OCI-LY3 (cell line): ENCODE results near the gene YIPF6.
A peak's percentile ranks its signal among the peaks of the same experiment; 100 is the strongest.

Experiments
- H2AFZ ChIP-seq: fragments of 200-600, 300-600 bp; shearing (Covaris generic); 2 replicates; pipeline ENCODE4 v1.6.0; 2014; ENCODE audit warnings: antibody characterized with exemption, low read depth, low read length
- H3K27ac ChIP-seq: fragments of 200-600, 300-600 bp; sonication (generic); 2 replicates; pipeline ENCODE4 v1.5.1; 2014; ENCODE audit warnings: mild to moderate bottlenecking, low read length, moderate library complexity, mixed read lengths
- H3K27me3 ChIP-seq: fragments of 200-600, 300-600 bp; sonication (generic); 2 replicates; pipeline ENCODE4 v1.6.1; 2014; ENCODE audit warnings: low read depth, low read length, mixed read lengths
- H3K36me3 ChIP-seq: fragments of 200-600, 300-600 bp; sonication (generic); replicated peaks from 2 replicates; pipeline ENCODE3; 2014; ENCODE audit warnings: low read depth, low read length, mixed read lengths
- H3K4me1 ChIP-seq: fragments of 300-600, 200-600 bp; sonication (generic); 2 replicates; pipeline ENCODE4 v1.6.1; 2014; ENCODE audit warnings: low read length, mixed read lengths
- H3K4me2 ChIP-seq: fragments of 200-600, 300-600 bp; sonication (generic); 2 replicates; pipeline ENCODE4 v1.6.1; 2014; ENCODE audit warnings: low read length, mixed read lengths
- H3K4me3 ChIP-seq: fragments of 300-600, 200-600 bp; sonication (generic); 2 replicates; pipeline ENCODE4 v1.5.1; 2014; ENCODE audit warnings: antibody characterized with exemption, mild to moderate bottlenecking, low read length, moderate library complexity
- H3K79me2 ChIP-seq: fragments of 300-600, 200-600 bp; shearing (Covaris generic); 2 replicates; pipeline ENCODE4 v1.6.1; 2014; ENCODE audit warnings: mild to moderate bottlenecking, low read length, mixed read lengths
- H3K9ac ChIP-seq: fragments of 300-600, 200-600 bp; shearing (Covaris generic); 2 replicates; pipeline ENCODE4 v1.6.0; 2014; ENCODE audit warnings: mild to moderate bottlenecking, low read length, moderate library complexity
- H3K9me3 ChIP-seq: fragments of 200-600, 300-600 bp; shearing (Covaris generic); 2 replicates; pipeline ENCODE4 v1.6.1; 2014; ENCODE audit warnings: low read length, mixed read lengths; ENCODE audit not compliant: insufficient read depth
- H4K20me1 ChIP-seq: fragments of 200-600, 300-600 bp; sonication (generic); 2 replicates; pipeline ENCODE4 v1.6.1; 2016; ENCODE audit warnings: low read length, mixed read lengths; ENCODE audit not compliant: insufficient read depth
- CTCF ChIP-seq: fragments of 200-600, 300-600 bp; sonication (generic); IDR thresholded peaks from 2 replicates; pipeline ENCODE4 v1.5.1; 2014; ENCODE audit warnings: antibody characterized with exemption, low read length, low read depth
- EZH2phosphoT487 ChIP-seq: fragments of 200-600 bp; shearing (Covaris generic); IDR thresholded peaks from 2 replicates; pipeline ENCODE4 v1.6.1; 2018; ENCODE audit warnings: antibody characterized with exemption, mixed run types, low read depth

YIPF6 gene

GRCh38 chrX:68498044-68498507, 775 bp upstream of the YIPF6 start:
- Histone ChIP-seq H3K9ac (peak overlapping the region; percentile 91), H3K4me1 (peaks cover 5% of the 10 kb centered on the region), H4K20me1 (no peaks in the 10 kb centered on the region), H2AFZ (peak overlapping the region; percentile 92), H3K4me2 (peak overlapping the region; percentile 97), H3K9me3 (no peaks in the 10 kb centered on the region), H3K36me3 (no peaks in the 10 kb centered on the region), H3K27ac (peak overlapping the region; percentile 57), H3K27me3 (no peaks in the 10 kb centered on the region), H3K4me3 (peak overlapping the region; percentile 99), H3K79me2 (peaks cover 51% of the 10 kb centered on the region)
- TF ChIP-seq CTCF: no peak
- no peak for TF ChIP-seq EZH2phosphoT487

- peak overlapping the region; percentile 91 for H3K9ac ChIP-seq
- H4K20me1 ChIP-seq: no peaks in the 10 kb centered on the region
- H3K4me2 ChIP-seq: peak overlapping the region; percentile 73
- H2AFZ ChIP-seq: no peak overlapping the region
- H3K4me1 ChIP-seq: peaks cover 11% of the 10 kb centered on the region
- peak overlapping the region; percentile 99 for H3K4me3 ChIP-seq
- peak overlapping the region; percentile 55; the same call in 1 of the 2 replicates for H3K27ac ChIP-seq
- no peaks in the 10 kb centered on the region for H3K27me3 ChIP-seq
- H3K79me2 ChIP-seq: peaks cover 68% of the 10 kb centered on the region
- TF ChIP-seq EZH2phosphoT487 (no peak), CTCF (no peak)
- no peaks in the 10 kb centered on the region for H3K9me3 ChIP-seq
- peaks cover 2% of the 10 kb centered on the region for H3K36me3 ChIP-seq
These were observed 973 bp downstream of the YIPF6 start for GRCh38 chrX:68499543-68500504.

GRCh38 chrX:68503836-68504636, 5.2 kb downstream of the YIPF6 start:
- TF ChIP-seq CTCF (no peak), EZH2phosphoT487 (no peak)
- Histone ChIP-seq H3K27ac (no peak overlapping the region; the same call in 1 of the 2 replicates), H3K9me3 (no peaks in the 10 kb centered on the region), H3K4me1 (peaks cover 11% of the 10 kb centered on the region), H4K20me1 (peaks cover 8% of the 10 kb centered on the region), H3K79me2 (peaks cover 78% of the 10 kb centered on the region), H3K4me2 (no peak overlapping the region), H2AFZ (no peak overlapping the region), H3K27me3 (no peaks in the 10 kb centered on the region), H3K9ac (no peak overlapping the region), H3K36me3 (peaks cover 2% of the 10 kb centered on the region), H3K4me3 (no peak overlapping the region)

- Histone ChIP-seq H3K9ac (no peak overlapping the region), H3K4me3 (no peak overlapping the region), H2AFZ (no peak overlapping the region), H3K4me1 (peaks cover 6% of the 10 kb centered on the region), H3K9me3 (no peaks in the 10 kb centered on the region), H3K27me3 (no peaks in the 10 kb centered on the region), H3K79me2 (peaks cover 57% of the 10 kb centered on the region), H4K20me1 (peaks cover 20% of the 10 kb centered on the region), H3K36me3 (peaks cover 3% of the 10 kb centered on the region), H3K27ac (no peak overlapping the region), H3K4me2 (no peak overlapping the region)
- TF ChIP-seq CTCF: no peak
- TF ChIP-seq EZH2phosphoT487: no peak
These were observed 7.8 kb downstream of the YIPF6 start for GRCh38 chrX:68506649-68507048.
